ENCODE data around the gene MCEMP1. TPM values are rescaled to one million over a fixed set of nuclear protein-coding genes. Genes with fewer than 3 reads are reported as not detected.

The MCEMP1 gene
- total RNA-seq, 1 donor from 2014 or later = not detected

GRCh38 chr19:7657131-7657751 lies 19.6 kb upstream of the MCEMP1 start:
- Histone ChIP-seq H3K9ac (ENCODE audit: low read length) (no peak overlapping the region), H2AFZ (ENCODE audit: low read depth, low read length) (no peak overlapping the region), H3K27ac (ENCODE audit: low read depth, low read length) (no peak overlapping the region), H3K9me3 (ENCODE audit: insufficient read depth, low read depth, low read length) (no peaks in the 10 kb centered on the region), H4K20me1 (ENCODE audit: insufficient read depth, low read length) (no peaks in the 10 kb centered on the region), H3K36me3 (ENCODE audit: insufficient read depth, low read length) (no peaks in the 10 kb centered on the region), H3K27me3 (ENCODE audit: insufficient read depth, low read length) (peaks cover 2% of the 10 kb centered on the region), H3K79me2 (ENCODE audit: insufficient read depth, low read length) (no peaks in the 10 kb centered on the region), H3K4me1 (ENCODE audit: insufficient read depth, low read length) (no peaks in the 10 kb centered on the region), H3K4me3 (ENCODE audit: insufficient read depth, low read depth, low read length) (no peak overlapping the region), H3K4me2 (ENCODE audit: low read length) (no peak overlapping the region)
- FAIRE-seq = no peak
- no peak for DNase-seq (ENCODE audit: low read depth)
- no peak overlapping the region for H3K4me3 Mint-ChIP-seq (ENCODE audit: unreplicated experiment)
- H3K9me3 Mint-ChIP-seq (ENCODE audit: unreplicated experiment) = no peaks in the 10 kb centered on the region
- no peak overlapping the region for H3K27ac Mint-ChIP-seq (ENCODE audit: unreplicated experiment)
- H3K27me3 Mint-ChIP-seq (ENCODE audit: low read depth, unreplicated experiment) = peaks cover 49% of the 10 kb centered on the region
- TF ChIP-seq EZH2 (IDR thresholded peaks at IDR 0.05; ENCODE audit: insufficient read depth, low read length) (no peak), CTCF (IDR thresholded peaks at IDR 0.05; ENCODE audit: insufficient read depth, low read depth, low read length) (no peak)
- no peaks in the 10 kb centered on the region for H3K4me1 Mint-ChIP-seq (ENCODE audit: low read depth, unreplicated experiment)
- no peaks in the 10 kb centered on the region for H3K36me3 Mint-ChIP-seq (ENCODE audit: low read depth, unreplicated experiment)

- peaks cover 43% of the 10 kb centered on the region for H3K27me3 Mint-ChIP-seq (ENCODE audit: low read depth, unreplicated experiment)
- H3K4me3 ChIP-seq (ENCODE audit: insufficient read depth, low read depth, low read length) = no peak overlapping the region
- no peak overlapping the region for H3K4me3 Mint-ChIP-seq (ENCODE audit: unreplicated experiment)
- H3K4me2 ChIP-seq (ENCODE audit: low read length) = no peak overlapping the region
- no peaks in the 10 kb centered on the region for H3K79me2 ChIP-seq (ENCODE audit: insufficient read depth, low read length)
- no peaks in the 10 kb centered on the region for H3K36me3 ChIP-seq (ENCODE audit: insufficient read depth, low read length)
- H3K4me1 Mint-ChIP-seq (ENCODE audit: low read depth, unreplicated experiment) = no peaks in the 10 kb centered on the region
- no peaks in the 10 kb centered on the region for H4K20me1 ChIP-seq (ENCODE audit: insufficient read depth, low read length)
- H3K9me3 ChIP-seq (ENCODE audit: insufficient read depth, low read depth, low read length) = no peaks in the 10 kb centered on the region
- FAIRE-seq = no peak
- H3K36me3 Mint-ChIP-seq (ENCODE audit: low read depth, unreplicated experiment) = no peaks in the 10 kb centered on the region
- no peak overlapping the region for H2AFZ ChIP-seq (ENCODE audit: low read depth, low read length)
- no peaks in the 10 kb centered on the region for H3K9me3 Mint-ChIP-seq (ENCODE audit: unreplicated experiment)
- H3K27ac Mint-ChIP-seq (ENCODE audit: unreplicated experiment) = no peak overlapping the region
- H3K4me1 ChIP-seq (ENCODE audit: insufficient read depth, low read length) = no peaks in the 10 kb centered on the region
- no peak overlapping the region for H3K9ac ChIP-seq (ENCODE audit: low read length)
- no peak overlapping the region for H3K27ac ChIP-seq (ENCODE audit: low read depth, low read length)
- no peak for TF ChIP-seq EZH2 (IDR thresholded peaks at IDR 0.05; ENCODE audit: insufficient read depth, low read length)
- no peak for TF ChIP-seq CTCF (IDR thresholded peaks at IDR 0.05; ENCODE audit: insufficient read depth, low read depth, low read length)
- H3K27me3 ChIP-seq (ENCODE audit: insufficient read depth, low read length) = peaks cover 2% of the 10 kb centered on the region
- no peak for DNase-seq (ENCODE audit: low read depth)
These were observed 18.6 kb upstream of the MCEMP1 start for GRCh38 chr19:7658219-7658686.

All from astrocyte (in vitro differentiated cells and primary cell).